Stomach (tissue), 9 donors: ENCODE measurements around the gene PLP1. TPM values are rescaled to one million over a fixed set of nuclear protein-coding genes. Genes with fewer than 3 reads are reported as not detected.
"Not testable (repeated sequence)": the region's sequence is repeated elsewhere in the genome, so short reads cannot be mapped to it uniquely, and the experiment has no call there.

Experiments used
- DNase-seq, 2 donors: peaks; one replicate each; pipeline versions ENCODE4 v3.0.0 to v3.0.0-alpha.2; 2013 to 2019
- H3K27ac ChIP-seq, 5 donors: fragments of 200-600 bp in 4 of 5; sonication (generic) in 4 of 5; one replicate each; pipeline ENCODE4 v1.5.1; 2013 to 2019; ENCODE audit warnings: mild to moderate bottlenecking in 1 of 5, moderate library complexity in 1 of 5
- H3K27me3 ChIP-seq, 3 donors: fragments of 200-600 bp; sonication (generic); one replicate each; pipeline ENCODE4 v1.5.1; 2017 to 2019; ENCODE audit warnings: mixed run types in 1 of 3
- H3K36me3 ChIP-seq, 4 donors: fragments of 200-600 bp; sonication (generic); 1 replicate in 3 of 4; 2 replicates in 1 of 4; pipeline ENCODE4 v1.5.1; 2016 to 2019
- H3K4me1 ChIP-seq, 4 donors: fragments of 200-600 bp; sonication (generic); one replicate each; pipeline ENCODE4 v1.5.1; 2016 to 2019
- H3K4me3 ChIP-seq, 4 donors: fragments of 200-600 bp; sonication (generic) in 3 of 4; one replicate each; pipeline ENCODE4 v1.5.1; 2016 to 2019; ENCODE audit warnings: mild to moderate bottlenecking in 1 of 4
- H3K9me3 ChIP-seq, 4 donors: fragments of 200-600 bp; sonication (generic); one replicate each; pipeline ENCODE4 v1.5.1; 2016 to 2019
- CTCF ChIP-seq, 7 experiments: fragments of 450-650 bp in 4 of 7; fragments of 200-600 bp in 3 of 7; sonication (generic) in 3 of 7; IDR thresholded peaks; one replicate each; pipeline ENCODE4 v1.5.1; 2016 to 2019; ENCODE audit warnings: antibody characterized with exemption in 7 of 7, control low read depth in 2 of 7, mild to moderate bottlenecking in 1 of 7
- EP300 ChIP-seq: sonication (generic); formaldehyde crosslinking; IDR thresholded peaks from one replicate; pipeline ENCODE4 v1.6.1; 2017; ENCODE audit warnings: antibody characterized with exemption
- POLR2A ChIP-seq, 4 donors: fragments of 450-650 bp; IDR thresholded peaks; one replicate each; pipeline ENCODE4 v1.6.1; 2016; ENCODE audit warnings: antibody characterized with exemption in 4 of 4, control low read depth in 2 of 4, mild to moderate bottlenecking in 1 of 4, moderate library complexity in 1 of 4
- POLR2AphosphoS5 ChIP-seq, 3 donors: sonication (generic); formaldehyde crosslinking; IDR thresholded peaks; one replicate each; pipeline ENCODE4 v1.6.1; 2016; ENCODE audit warnings: antibody characterized with exemption in 3 of 3
- WGBS, 5 donors: extraction: QIAGEN DNeasy Blood & Tissue Kit in 3 of 5; methylation state at CpG; one replicate each; pipeline versions ENCODE4 v1.1.5 to v1.1.7; 2013 to 2018; 5-methylcytosine and 5-hydroxymethylcytosine counted together
- intact Hi-C: fragments of 100-400 bp; cut with DNase I; formaldehyde crosslinking; loops from one replicate; pipeline ENCODE4 v1.15.1; 2023; ENCODE audit warnings: low total_unique reads
- polyA plus RNA-seq, 3 donors: library from polyadenylated mRNA; stranded (reverse); fragments of 200-250 nt; gene quantifications; one replicate each; pipeline ENCODE4 v1.2.3, GENCODE V29; 2013
- total RNA-seq, 5 donors: library from RNA; depleted of rRNA; stranded (reverse); fragments of >200 nt; gene quantifications; one replicate each; pipeline versions ENCODE4 v1.1.0 to v1.2.3, GENCODE V29; 2014 to 2016
- donor health status: healthy with polysubstance abuse.
- donor health status: Bipolar disorder and iron deficiency.
- donor health status: healthy.

PLP1 gene
- total and polyA plus RNA-seq, 8 donors = 2.2 to 36.9 (median 6.3) TPM

DNA sequence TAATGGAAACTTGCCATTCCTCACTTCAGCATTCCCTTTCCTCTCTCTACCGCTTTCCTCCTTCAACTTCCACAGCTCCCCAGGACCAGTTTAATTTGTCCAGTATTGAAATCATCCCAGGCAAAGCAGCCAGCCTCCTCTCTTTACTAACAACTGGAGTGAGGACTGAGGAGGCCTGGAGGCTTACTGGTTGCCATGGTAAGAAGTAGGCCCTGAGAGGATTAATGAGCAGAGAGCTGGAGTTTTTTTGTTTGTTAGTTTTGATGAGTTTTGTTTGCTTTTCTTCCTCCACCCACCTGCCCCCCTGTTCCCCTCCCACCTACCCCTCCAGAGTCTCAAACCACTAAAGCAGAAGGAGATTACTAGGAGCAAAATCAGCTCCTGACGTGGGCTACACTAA lies 29.5 kb upstream of the PLP1 start:
- Histone ChIP-seq H3K4me3 (no peak overlapping the region), H3K4me1 (no peaks in the 10 kb centered on the region), H3K27me3 (peaks cover 0 to 12% (median 0%) of the 10 kb centered on the region in 3 donors), H3K36me3 (no peaks in the 10 kb centered on the region), H3K9me3 (no peaks in the 10 kb centered on the region), H3K27ac (no peak overlapping the region)
- intact Hi-C loops = no loop called here
- no peak for TF ChIP-seq EP300
- no peak for TF ChIP-seq CTCF (IDR thresholded peaks at IDR 0.05)
- no peak for TF ChIP-seq POLR2A (IDR thresholded peaks at IDR 0.05)
- no peak for TF ChIP-seq POLR2AphosphoS5 (IDR thresholded peaks at IDR 0.05)
- WGBS, 5 donors = 81 to 89% (median 82%) methylated on average over 2 of the region's 2 CpGs
- DNase-seq = no peak

DNA sequence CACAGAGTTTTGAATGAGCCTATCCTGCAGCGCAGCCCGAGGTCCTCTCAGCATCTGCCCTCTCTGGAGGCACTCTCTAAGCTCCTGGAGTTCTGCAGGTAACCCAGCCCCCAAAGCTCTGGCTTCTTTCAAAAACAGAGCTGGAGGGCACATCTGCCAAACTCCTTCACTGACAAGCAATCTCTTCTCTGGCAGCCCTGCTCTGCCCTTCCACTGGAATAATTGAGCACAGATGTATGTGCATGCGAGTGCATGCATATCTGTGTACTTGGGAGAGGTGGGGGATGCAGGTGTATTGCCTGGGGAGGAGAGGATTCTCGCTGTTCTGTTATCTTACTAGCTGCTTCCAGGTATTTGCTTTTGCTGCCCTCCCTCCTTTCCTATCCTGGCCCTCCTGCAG lies 22.2 kb upstream of the PLP1 start:
- Histone ChIP-seq H3K27me3 (no peaks in the 10 kb centered on the region), H3K9me3 (peaks cover 0 to 17% (median 7%) of the 10 kb centered on the region in 4 donors), H3K27ac (no peak overlapping the region), H3K36me3 (no peaks in the 10 kb centered on the region), H3K4me3 (no peak overlapping the region), H3K4me1 (no peaks in the 10 kb centered on the region)
- no peak for DNase-seq
- intact Hi-C loops = no loop called here
- 47 to 81% (median 67%) methylated on average over 4 of the region's 4 CpGs for WGBS, 5 donors
- TF ChIP-seq CTCF (IDR thresholded peaks at IDR 0.05) (no peak), POLR2AphosphoS5 (IDR thresholded peaks at IDR 0.05) (no peak), EP300 (no peak), POLR2A (IDR thresholded peaks at IDR 0.05) (no peak)

GRCh38 chrX:103756736-103757135 lies 19.9 kb upstream of the PLP1 start:
- Histone ChIP-seq H3K27ac (no peak overlapping the region), H3K4me1 (no peaks in the 10 kb centered on the region), H3K9me3 (peaks cover 0 to 20% (median 9%) of the 10 kb centered on the region in 4 donors), H3K36me3 (no peaks in the 10 kb centered on the region), H3K27me3 (no peaks in the 10 kb centered on the region), H3K4me3 (no peak overlapping the region)
- DNase-seq = no peak
- WGBS, 5 donors = 48 to 75% (median 67%) methylated on average over 3 of the region's 3 CpGs
- intact Hi-C loops = no loop called here
- no peak for TF ChIP-seq POLR2A (IDR thresholded peaks at IDR 0.05)
- no peak for TF ChIP-seq POLR2AphosphoS5 (IDR thresholded peaks at IDR 0.05)
- TF ChIP-seq CTCF (IDR thresholded peaks at IDR 0.05) = no peak
- TF ChIP-seq EP300 = no peak

DNA sequence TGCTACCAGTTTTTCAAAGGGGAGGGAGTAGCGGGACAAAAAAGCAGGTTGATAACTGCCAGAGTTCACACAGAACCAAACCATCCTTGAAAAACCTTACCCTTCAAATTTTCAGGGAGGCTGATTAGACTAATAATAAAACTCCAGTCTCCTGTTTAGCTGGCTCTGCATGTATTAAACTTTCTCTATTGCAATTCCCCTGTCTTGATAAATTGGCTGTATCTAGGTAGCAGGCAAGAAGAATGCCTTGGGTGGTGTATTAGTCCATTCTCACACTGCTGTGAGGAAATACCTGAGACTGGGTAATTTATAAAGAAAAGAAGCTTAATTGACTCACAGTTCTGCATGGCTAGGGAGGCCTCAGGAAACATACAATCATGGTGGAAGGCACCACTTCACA lies 18.1 kb upstream of the PLP1 start:
- intact Hi-C loops = no loop called here
- Histone ChIP-seq H3K4me1 (no peaks in the 10 kb centered on the region), H3K36me3 (no peaks in the 10 kb centered on the region), H3K27ac (no peak overlapping the region), H3K9me3 (peaks cover 0 to 20% (median 9%) of the 10 kb centered on the region in 4 donors), H3K27me3 (no peaks in the 10 kb centered on the region), H3K4me3 (no peak overlapping the region)
- WGBS, 5 donors = 95 to 100% (median 100%) methylated on average over 1 of the region's 1 CpG
- TF ChIP-seq POLR2AphosphoS5 (IDR thresholded peaks at IDR 0.05) (no peak), EP300 (no peak), POLR2A (IDR thresholded peaks at IDR 0.05) (no peak), CTCF (IDR thresholded peaks at IDR 0.05) (no peak)
- DNase-seq = no peak

- H3K9me3 ChIP-seq = peaks cover 0 to 14% (median 5%) of the 10 kb centered on the region in 4 donors
- H3K27ac ChIP-seq, DNase-seq, H3K36me3 ChIP-seq, H3K4me1 ChIP-seq, H3K4me3 ChIP-seq, intact Hi-C loops, H3K27me3 ChIP-seq: not testable (repeated sequence)
- 63 to 78% (median 73%) methylated on average over 5 of the region's 5 CpGs for WGBS, 5 donors
Observed at GRCh38 chrX:103763541-103763940, 13.1 kb upstream of the PLP1 start.

DNA sequence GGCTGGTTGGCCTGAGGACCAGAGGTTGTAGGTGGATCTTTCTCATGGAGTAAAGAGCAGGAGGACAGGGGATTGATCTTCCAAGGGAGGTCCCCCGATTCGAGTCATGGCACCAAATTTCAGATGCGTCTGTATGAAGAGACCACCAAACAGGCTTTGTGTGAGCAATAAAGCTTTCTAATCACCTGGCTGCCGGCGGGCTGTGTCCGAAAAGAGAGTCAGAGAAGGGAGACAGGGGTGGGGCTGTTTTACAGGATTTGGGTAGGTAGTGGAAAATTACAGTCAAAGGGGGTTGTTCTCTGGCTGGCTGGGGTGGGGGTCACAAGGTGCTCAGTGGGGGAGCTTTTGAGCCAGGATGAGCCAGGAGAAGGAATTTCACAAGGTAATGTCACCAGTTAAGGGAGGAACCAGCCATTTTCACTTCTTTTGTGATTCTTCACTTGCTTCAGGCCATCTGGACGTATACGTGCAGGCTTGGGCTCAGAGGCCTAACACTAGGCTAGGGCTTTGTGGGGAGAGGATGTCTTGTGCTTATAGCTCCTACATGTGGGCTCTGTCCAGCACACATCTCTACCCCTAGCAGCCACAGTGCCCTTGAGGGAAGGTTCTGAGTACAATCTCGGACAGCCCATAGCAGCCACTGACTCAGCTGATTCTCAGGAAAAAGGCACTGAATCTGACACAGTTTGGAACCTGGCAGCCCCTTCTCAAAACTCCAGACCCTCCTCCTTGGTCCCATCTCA lies 9.7 kb upstream of the PLP1 start:
- intact Hi-C loops, DNase-seq, H3K4me1 ChIP-seq, H3K27me3 ChIP-seq, H3K4me3 ChIP-seq, H3K27ac ChIP-seq, H3K9me3 ChIP-seq, H3K36me3 ChIP-seq: not testable (repeated sequence)
- WGBS, 5 donors = 72 to 87% (median 76%) methylated on average over 9 of the region's 9 CpGs
